Caki2 (cell line): ENCODE data around the gene SELENOO. TPM values are rescaled to one million over a fixed set of nuclear protein-coding genes. Genes with fewer than 3 reads are reported as not detected.

Experiments used
- DNase-seq: peaks from one replicate; pipeline ENCODE4 v3.0.0-alpha.2; 2015; ENCODE audit warnings: low read depth
- in situ Hi-C: cut with HindIII; loops from 2 replicates; pipeline ENCODE4 v1.10.0; 2016; ENCODE audit warnings: low sequenced_read_pairs, low pct_unique_long_range_greater_than_20kb, mixed read lengths
- total RNA-seq: library from RNA; depleted of rRNA; stranded (reverse); fragments of >200 nt; shearing (Covaris generic); gene quantifications from 2 replicates; pipeline ENCODE4 v1.2.3, GENCODE V29; 2014; ENCODE audit warnings: low replicate concordance

Gene SELENOO
- total RNA-seq, 1 experiment from 2014 or later, result 61.6 TPM

GRCh38 chr22:50255607-50256006 is 54.8 kb downstream of the SELENOO start:
- in situ Hi-C loops, result no loop called here

GRCh38 chr22:50256258-50256862 is 55.5 kb downstream of the SELENOO start:
- in situ Hi-C loops, result no loop called here
- no peak for DNase-seq

More at GRCh38 chr22:50255607-50256006, 54.8 kb downstream of the SELENOO start:
- no peak for DNase-seq

GRCh38 chr22:50257041-50257440 is 56.2 kb downstream of the SELENOO start:
- no peak for DNase-seq
- in situ Hi-C loops, result no loop called here

- in situ Hi-C loops, result no loop called here
- DNase-seq, result no peak
These were observed 56.9 kb downstream of the SELENOO start for GRCh38 chr22:50257451-50258360.

- no peak for DNase-seq
- in situ Hi-C loops, result no loop called here
These were observed 57.8 kb downstream of the SELENOO start for GRCh38 chr22:50258361-50259292.

- in situ Hi-C loops, result no loop called here
- no peak for DNase-seq
These were observed 58.5 kb downstream of the SELENOO start for GRCh38 chr22:50259302-50259701.

- DNase-seq, result no peak
- in situ Hi-C loops, result no loop called here
These were observed 59.6 kb downstream of the SELENOO start for GRCh38 chr22:50260434-50260800.

- DNase-seq, result peak; percentile 62
- in situ Hi-C loops, result no loop called here
These were observed 60.2 kb downstream of the SELENOO start for GRCh38 chr22:50260801-50261614.

- in situ Hi-C loops, result no loop called here
- DNase-seq, result peak; percentile 59
These were observed 61.0 kb downstream of the SELENOO start, which contains the start of gene MAPK12 for GRCh38 chr22:50261615-50262459. Gene MAPK12, minus strand, starts transcription at chr22:50261683. Its CDS starts 174 bp downstream, at chr22:50261509.

- in situ Hi-C loops, result no loop called here
- peak; percentile 74 for DNase-seq
These were observed 61.7 kb downstream of the SELENOO start for GRCh38 chr22:50262460-50262911.

GRCh38 chr22:50262973-50263617 is 62.3 kb downstream of the SELENOO start:
- in situ Hi-C loops, result no loop called here
- DNase-seq, result no peak

GRCh38 chr22:50264104-50264745 is 63.4 kb downstream of the SELENOO start:
- in situ Hi-C loops, result no loop called here
- no peak for DNase-seq

GRCh38 chr22:50264946-50265669 is 64.3 kb downstream of the SELENOO start:
- DNase-seq, result no peak
- in situ Hi-C loops, result no loop called here

GRCh38 chr22:50266994-50267393 is 66.2 kb downstream of the SELENOO start:
- in situ Hi-C loops, result no loop called here
- DNase-seq, result no peak
